GM12878 (cell line): ENCODE results near the gene MAP4K2. TPM values are rescaled to one million over a fixed set of nuclear protein-coding genes. Genes with fewer than 3 reads are reported as not detected.

Experiments used
- CBFB ChIP-seq: IDR thresholded peaks from 2 replicates; pipeline ENCODE4 v1.6.1; 2016; ENCODE audit warnings: antibody characterized with exemption, low read depth
- E2F8 ChIP-seq: fragments of 450-650 bp; IDR thresholded peaks from 2 replicates; pipeline ENCODE4 v1.6.1; 2018; ENCODE audit warnings: mild to moderate bottlenecking, low read depth, moderate library complexity; ENCODE audit not compliant: partially characterized antibody
- FOXM1 ChIP-seq: IDR thresholded peaks from 2 replicates; pipeline ENCODE4 v1.6.1; 2012; ENCODE audit warnings: low read depth, mild to moderate bottlenecking, inconsistent platforms, low read length, moderate library complexity
- PRDM15 ChIP-seq: fragments of 450-650 bp; formaldehyde crosslinking; IDR thresholded peaks from 2 replicates; pipeline ENCODE4 v1.4.0; 2020; ENCODE audit warnings: mild to moderate bottlenecking, moderate library complexity
- USF2 ChIP-seq: IDR thresholded peaks from 2 replicates; pipeline ENCODE4 v1.6.1; 2011; ENCODE audit warnings: low read depth, low read length, improper control_type of control experiment, borderline replicate concordance
- polyA plus RNA-seq, 11 experiments: library from polyadenylated mRNA; depleted of rRNA in 4 of 11; unstranded in 6 of 11; stranded (reverse) in 5 of 11; fragments of >200 nt; fragmentation: Nextera tagmentation in 4 of 11; fragmentation: Illumina TruSeq in 1 of 11; extraction: Ambion mirVana in 4 of 11; extraction: Trizol in 1 of 11; gene quantifications; 1 replicate in 1 of 11; 2 replicates in 10 of 11; pipeline versions ENCODE4 v1.2.1 to v1.2.3, GENCODE V29; 2011 to 2016; ENCODE audit warnings: inconsistent platforms in 2 of 11, missing spikeins in 2 of 11, low read depth in 1 of 11
- total RNA-seq, 4 experiments: library from RNA; depleted of rRNA in 3 of 4; stranded (reverse); fragments of >200 nt in 3 of 4; fragmentation: Illumina TruSeq in 1 of 4; extraction: Trizol in 1 of 4; gene quantifications; 2 replicates each; pipeline versions ENCODE4 v1.2.1 to v1.2.3, GENCODE V29; 2013 to 2021

MAP4K2 gene
- total and polyA plus RNA-seq, 10 of the 15 experiments (the other 5 are each of a cell fraction or from before 2014, with no cell fraction given) = 0.98 to 78.1 (median 48.9) TPM

GRCh38 chr11:64765851-64766665, 37.0 kb downstream of the MAP4K2 start (continued):
- TF ChIP-seq CBFB (no peak), USF2 (no peak), E2F8 (no peak), PRDM15 (CRISPR knock-in tag) (no peak), FOXM1 (no peak)
